Liver (tissue), 3 donors: ENCODE results near the gene RHBDD3.
A peak's percentile ranks its signal among the peaks of the same experiment; 100 is the strongest.

Source experiments
- GABPA ChIP-seq, 2 donors: IDR thresholded peaks in 1 of 2; conservative IDR thresholded peaks in 1 of 2; 2 replicates each; pipeline ENCODE4 v1.6.1; 2016; ENCODE audit warnings: antibody characterized with exemption in 2 of 2, mild to moderate bottlenecking in 1 of 2, moderate library complexity in 1 of 2
- RAD21 ChIP-seq, 2 donors: IDR thresholded peaks; 2 replicates each; pipeline ENCODE4 v1.6.1; 2016; ENCODE audit warnings: antibody characterized with exemption in 2 of 2, mild to moderate bottlenecking in 2 of 2
- TF ChIP-seq, protein P1 (sequence below): fragments of 150-350 bp; IDR thresholded peaks from 2 replicates; pipeline ENCODE4 v1.5.1; 2017; ENCODE audit warnings: improper control_type of control experiment, low read depth, low read length; ENCODE audit not compliant: missing input control
- donor health status: healthy.
- donor health status: healthy.

DNA sequence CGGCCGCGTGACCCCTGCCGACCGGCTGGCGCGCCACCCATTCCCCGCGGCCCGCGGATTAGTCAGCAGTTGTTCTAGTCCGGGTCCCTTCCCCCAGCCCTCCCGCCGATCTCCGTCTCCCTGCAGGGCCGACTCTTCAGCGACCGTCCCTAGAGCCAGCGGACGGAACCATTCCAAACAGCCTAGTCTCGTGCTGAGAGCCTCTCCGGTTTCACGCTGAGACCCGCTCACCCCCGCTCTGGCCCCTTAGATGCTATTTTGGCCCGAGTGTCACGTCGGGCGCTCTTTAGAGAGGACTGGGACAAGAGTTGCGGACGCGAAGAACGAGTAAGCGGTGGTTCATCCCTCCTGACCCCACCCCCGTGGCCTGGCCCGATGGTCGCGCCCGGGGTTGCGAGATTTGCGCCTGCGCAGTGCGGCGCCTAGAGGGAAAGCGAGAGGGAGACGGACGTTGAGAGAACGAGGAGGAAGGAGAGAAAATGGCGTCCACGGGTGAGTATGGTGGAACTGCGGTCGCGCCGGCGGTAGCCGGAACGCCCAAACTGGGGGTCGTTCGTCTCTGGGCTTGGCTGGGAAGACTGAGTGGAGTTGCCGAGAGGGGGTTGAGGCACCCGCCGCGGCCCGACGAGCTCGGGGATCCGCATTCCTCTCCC is at the start of gene RHBDD3, which contains the start of gene EWSR1:
- TF ChIP-seq, protein P1, sequence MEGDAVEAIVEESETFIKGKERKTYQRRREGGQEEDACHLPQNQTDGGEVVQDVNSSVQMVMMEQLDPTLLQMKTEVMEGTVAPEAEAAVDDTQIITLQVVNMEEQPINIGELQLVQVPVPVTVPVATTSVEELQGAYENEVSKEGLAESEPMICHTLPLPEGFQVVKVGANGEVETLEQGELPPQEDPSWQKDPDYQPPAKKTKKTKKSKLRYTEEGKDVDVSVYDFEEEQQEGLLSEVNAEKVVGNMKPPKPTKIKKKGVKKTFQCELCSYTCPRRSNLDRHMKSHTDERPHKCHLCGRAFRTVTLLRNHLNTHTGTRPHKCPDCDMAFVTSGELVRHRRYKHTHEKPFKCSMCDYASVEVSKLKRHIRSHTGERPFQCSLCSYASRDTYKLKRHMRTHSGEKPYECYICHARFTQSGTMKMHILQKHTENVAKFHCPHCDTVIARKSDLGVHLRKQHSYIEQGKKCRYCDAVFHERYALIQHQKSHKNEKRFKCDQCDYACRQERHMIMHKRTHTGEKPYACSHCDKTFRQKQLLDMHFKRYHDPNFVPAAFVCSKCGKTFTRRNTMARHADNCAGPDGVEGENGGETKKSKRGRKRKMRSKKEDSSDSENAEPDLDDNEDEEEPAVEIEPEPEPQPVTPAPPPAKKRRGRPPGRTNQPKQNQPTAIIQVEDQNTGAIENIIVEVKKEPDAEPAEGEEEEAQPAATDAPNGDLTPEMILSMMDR = no peak
- TF ChIP-seq GABPA (IDR thresholded peaks at IDR 0.05 in 1 of 2, conservative IDR thresholded peaks at IDR 0.05 in 1 of 2) = peak in 1 of 2 donors; percentile 26
- no peak for TF ChIP-seq RAD21 (IDR thresholded peaks at IDR 0.05)
